ENCODE measurements around the gene SERPINB6. TPM values are rescaled to one million over a fixed set of nuclear protein-coding genes. Genes with fewer than 3 reads are reported as not detected.

The SERPINB6 gene
- total and polyA plus RNA-seq, 9 of the 15 experiments (the other 6 are each of a cell fraction or from before 2014, with no cell fraction given), result 86.6 to 211 (median 143) TPM

- Histone ChIP-seq H3K9ac (ENCODE audit: insufficient read depth in 1 of 2, low read depth in 2 of 2, low read length in 2 of 2) (peak overlapping the region in 1 of 2 experiments; percentile 53; a peak in 1 of 4 replicates), H3K9me1 (ENCODE audit: control insufficient read depth, insufficient read depth, low read length) (no peaks in the 10 kb centered on the region), H4K20me1 (replicated peaks; ENCODE audit: control insufficient read depth, insufficient read depth, low read length) (no peaks in the 10 kb centered on the region), H3K27ac (ENCODE audit: extremely low read depth, low read depth, low read length) (no peak overlapping the region), H3K4me1 (replicated peaks in 1 of 2; ENCODE audit: control insufficient read depth in 2 of 2, insufficient read depth in 2 of 2, low read length in 2 of 2) (peaks cover 23 to 25% of the 10 kb centered on the region in 2 experiments), H2AFZ (ENCODE audit: low read depth, low read length) (no peak overlapping the region), H3K9me3 (replicated peaks; ENCODE audit: control insufficient read depth, insufficient read depth, low read depth, low read length) (no peaks in the 10 kb centered on the region), H3K27me3 (ENCODE audit: control insufficient read depth in 2 of 2, insufficient read depth in 2 of 2, low read length in 2 of 2) (no peaks in the 10 kb centered on the region), H3K36me3 (ENCODE audit: control insufficient read depth, insufficient read depth, low read length) (peaks cover 21% of the 10 kb centered on the region), H3K79me2 (ENCODE audit: control insufficient read depth, insufficient read depth, low read length) (no peaks in the 10 kb centered on the region), H3K4me2 (ENCODE audit: insufficient read depth, low read length) (no peak overlapping the region), H3K4me3 (no peak overlapping the region)
- ChIA-PET CTCF (ENCODE audit: low intra/inter-chr PET ratio) (no interaction called here), POLR2A (interaction anchor here (0.6 to 3.1 kb wide), 6 partner anchors 8 to 81 kb away, joined by 3 to 16 read pairs (median 3); no protein-coding TSS in a partner anchor)
- no peak for TF ChIP-seq BACH1 (tag; IDR thresholded peaks at IDR 0.05)
- TF ChIP-seq HES1 (IDR thresholded peaks at IDR 0.05; ENCODE audit: low read depth), result no peak
- peak; percentile 38; the same call in 1 of the 2 replicates for TF ChIP-seq MAFG (tag; conservative IDR thresholded peaks at IDR 0.05)
- peak; percentile 32 for TF ChIP-seq ARHGAP35 (IDR thresholded peaks at IDR 0.05; ENCODE audit: partially characterized antibody)
- TF ChIP-seq PCBP2 (IDR thresholded peaks at IDR 0.05; ENCODE audit: low read depth, low read length, poor library complexity, severe bottlenecking), result peak; percentile 21
- TF ChIP-seq ZNF316 (IDR thresholded peaks at IDR 0.05), result peak; percentile 33; the same call in 1 of the 2 replicates
- TF ChIP-seq HNRNPK (IDR thresholded peaks at IDR 0.05; ENCODE audit: low read depth, low read length, poor library complexity, severe bottlenecking), result peak; percentile 66
- TF ChIP-seq ZC3H8 (IDR thresholded peaks at IDR 0.05), result no peak
- peak in 1 of 2 experiments; percentile 34; a peak in 1 of 4 replicates for TF ChIP-seq HDAC1 (IDR thresholded peaks at IDR 0.05)
- 0 out of 4 replicates have a peak, but pooled peaks of 1 of the 2 experiments have one; percentile 8 for TF ChIP-seq TRIM24 (IDR thresholded peaks at IDR 0.05)
- TF ChIP-seq NFE2 (IDR thresholded peaks at IDR 0.05; ENCODE audit: low read depth), result peak; percentile 54; the same call in 1 of the 2 replicates
- no peak for DNase-seq (ENCODE audit: extremely low read depth in 1 of 4, low spot score in 3 of 4)
- no TSS peak for BruUV-seq (replicated peaks)
- ATAC-seq, result no peak
- 59% methylated on average over 7 of the region's 7 CpGs for WGBS (ENCODE audit: insufficient coverage, low coverage, missing lambda C conversion rate)
- in situ Hi-C loops (cut with MboI), result no loop called here
- intact Hi-C loops (cut with micrococcal nuclease), result no loop called here
- no peak for FAIRE-seq
Observed at GRCh38 chr6:2944405-2945152, 26.8 kb downstream of the SERPINB6 start.

Measured in K562 (cell line).